H1 (cell line): Measurements from ENCODE around the gene KRTAP1-3. TPM values are rescaled to one million over a fixed set of nuclear protein-coding genes. Genes with fewer than 3 reads are reported as not detected.

ENCODE experiments used
- CTCF ChIA-PET: fragments of 300-600 bp; sonication (Branson Sonifier 250); formaldehyde crosslinking; loops from one replicate; lab custom pipeline; 2021; ENCODE audit not compliant: partially characterized antibody; lab: Charles Lee
- POLR2A ChIA-PET: fragments of 300-600 bp; sonication (Branson Sonifier 250); formaldehyde crosslinking; loops from one replicate; lab custom pipeline; 2021; ENCODE audit warnings: inconsistent platforms; ENCODE audit not compliant: partially characterized antibody; lab: Charles Lee
- DNase-seq, 2 experiments: peaks; one replicate each; pipeline versions ENCODE4 v3.0.0 to v3.0.0-alpha.2; 2010 to 2022; ENCODE audit warnings: low spot score in 2 of 2, low read depth in 1 of 2, mixed read lengths in 1 of 2
- FAIRE-seq: peaks from 2 replicates; lab custom pipeline; 2011; peaks lifted over from hg19 to GRCh38; lab: Jason Lieb, UNC
- H2AFZ ChIP-seq: 2 replicates; pipeline ENCODE4 v1.8.1; 2012; ENCODE audit warnings: low read length, inconsistent platforms
- H2AK5ac ChIP-seq: 2 replicates; pipeline ENCODE4 v1.6.1; 2013; ENCODE audit warnings: low read depth, low read length
- H2BK120ac ChIP-seq: replicated peaks from 2 replicates; pipeline ENCODE3; 2013; ENCODE audit warnings: low read depth, low read length, inconsistent platforms
- H2BK12ac ChIP-seq: 2 replicates; pipeline ENCODE4 v1.6.1; 2013; ENCODE audit warnings: low read depth, low read length
- H2BK15ac ChIP-seq: 2 replicates; pipeline ENCODE4 v1.6.1; 2013; ENCODE audit warnings: low read length
- H2BK20ac ChIP-seq: 2 replicates; pipeline ENCODE4 v1.6.1; 2013; ENCODE audit warnings: low read length
- H2BK5ac ChIP-seq: 2 replicates; pipeline ENCODE4 v1.6.1; 2013; ENCODE audit warnings: low read depth, low read length
- H3K14ac ChIP-seq: 2 replicates; pipeline ENCODE4 v1.6.1; 2013; ENCODE audit warnings: inconsistent platforms; ENCODE audit not compliant: insufficient read length
- H3K18ac ChIP-seq: 2 replicates; pipeline ENCODE4 v1.6.1; 2013; ENCODE audit warnings: low read length; ENCODE audit errors: extremely low read depth
- H3K23ac ChIP-seq: 2 replicates; pipeline ENCODE4 v1.6.1; 2013; ENCODE audit warnings: inconsistent platforms; ENCODE audit not compliant: insufficient read length
- H3K23me2 ChIP-seq: 2 replicates; pipeline ENCODE4 v1.6.1; 2013; ENCODE audit warnings: low read depth, low read length
- H3K27ac ChIP-seq: 2 replicates; pipeline ENCODE4 v1.6.1; 2011; ENCODE audit warnings: low read depth, low read length, inconsistent platforms
- H3K27me3 ChIP-seq, 4 experiments: replicated peaks in 1 of 4; 1 replicate in 1 of 4; 2 replicates in 3 of 4; pipeline versions ENCODE4 v1.6.1 to v1.8.1; 2011 to 2013; ENCODE audit warnings: low read length in 3 of 4, mild to moderate bottlenecking in 3 of 4, inconsistent platforms in 2 of 4, mixed read lengths in 2 of 4, moderate library complexity in 1 of 4; ENCODE audit not compliant: control insufficient read depth in 3 of 4, insufficient read depth in 3 of 4; ENCODE audit errors: extremely low read depth in 1 of 4
- H3K36me3 ChIP-seq, 4 experiments: 2 replicates each; pipeline versions ENCODE4 v1.6.1 to v1.8.1; 2011 to 2013; ENCODE audit warnings: mild to moderate bottlenecking in 4 of 4, low read length in 3 of 4, moderate library complexity in 2 of 4, control low read depth in 1 of 4, inconsistent platforms in 1 of 4; ENCODE audit not compliant: insufficient read depth in 4 of 4, control insufficient read depth in 2 of 4
- H3K4ac ChIP-seq: replicated peaks from 2 replicates; pipeline ENCODE3; 2013; ENCODE audit warnings: low read length, low read depth, mixed read lengths, inconsistent platforms; ENCODE audit not compliant: insufficient read length
- H3K4me1 ChIP-seq, 4 experiments: replicated peaks in 1 of 4; 1 replicate in 1 of 4; 2 replicates in 3 of 4; pipeline versions ENCODE4 v1.6.1 to v1.8.1; 2011 to 2013; ENCODE audit warnings: low read length in 3 of 4, inconsistent platforms in 2 of 4, mixed read lengths in 1 of 4; ENCODE audit not compliant: insufficient read depth in 4 of 4, control insufficient read depth in 3 of 4
- H3K4me2 ChIP-seq, 2 experiments: 2 replicates each; pipeline versions ENCODE4 v1.6.1 to v1.8.1; 2011 to 2013; ENCODE audit warnings: low read depth in 2 of 2, low read length in 2 of 2, control low read depth in 1 of 2, inconsistent platforms in 1 of 2, mild to moderate bottlenecking in 1 of 2; ENCODE audit not compliant: insufficient read depth in 1 of 2
- H3K4me3 ChIP-seq, 4 experiments: fragments of 200-600, 300-600 bp in 1 of 4; sonication (generic), shearing (Covaris generic), sonication (Bioruptor Twin) in 1 of 4; 2 replicates each; pipeline versions ENCODE4 v1.5.1 to v1.8.1; 2011 to 2016; ENCODE audit warnings: low read length in 4 of 4, low read depth in 3 of 4, control low read depth in 2 of 4, inconsistent platforms in 2 of 4, mild to moderate bottlenecking in 2 of 4, mixed read lengths in 1 of 4, moderate library complexity in 1 of 4; ENCODE audit not compliant: insufficient read depth in 2 of 4; ENCODE audit errors: extremely low read depth in 1 of 4
- H3K56ac ChIP-seq: replicated peaks from 2 replicates; pipeline ENCODE3; 2013; ENCODE audit warnings: low read depth, mild to moderate bottlenecking, mixed read lengths, low read length, inconsistent platforms; ENCODE audit not compliant: insufficient read length
- H3K79me1 ChIP-seq: 2 replicates; pipeline ENCODE4 v1.6.1; 2013; ENCODE audit warnings: low read depth, low read length, control low read depth
- H3K79me2 ChIP-seq, 2 experiments: 2 replicates each; pipeline versions ENCODE4 v1.6.1 to v1.8.1; 2012 to 2013; ENCODE audit warnings: low read length in 2 of 2, mild to moderate bottlenecking in 2 of 2, inconsistent platforms in 1 of 2; ENCODE audit not compliant: insufficient read depth in 2 of 2, control insufficient read depth in 1 of 2
- H3K9ac ChIP-seq, 4 experiments: replicated peaks in 1 of 4; 1 replicate in 1 of 4; 2 replicates in 3 of 4; pipeline versions ENCODE4 v1.6.1 to v1.8.1; 2011 to 2013; ENCODE audit warnings: low read depth in 3 of 4, low read length in 3 of 4, control low read depth in 2 of 4, mild to moderate bottlenecking in 2 of 4, moderate library complexity in 2 of 4, inconsistent platforms in 1 of 4; ENCODE audit errors: extremely low read depth in 1 of 4
- H3K9me3 ChIP-seq, 2 experiments: 2 replicates each; pipeline versions ENCODE4 v1.6.1 to v1.8.1; 2012 to 2013; ENCODE audit warnings: mild to moderate bottlenecking in 2 of 2, moderate library complexity in 2 of 2, control low read depth in 1 of 2, inconsistent platforms in 1 of 2, low read depth in 1 of 2, low read length in 1 of 2, mixed read lengths in 1 of 2; ENCODE audit not compliant: insufficient read depth in 2 of 2
- H4K20me1 ChIP-seq, 2 experiments: replicated peaks in 1 of 2; 2 replicates each; pipeline versions ENCODE3 to v1.8.1; 2011 to 2013; ENCODE audit warnings: inconsistent platforms in 2 of 2, low read length in 2 of 2, mild to moderate bottlenecking in 1 of 2; ENCODE audit not compliant: insufficient read depth in 2 of 2, control insufficient read depth in 1 of 2
- H4K5ac ChIP-seq: 2 replicates; pipeline ENCODE4 v1.6.1; 2013; ENCODE audit warnings: low read length, low read depth, mixed read lengths, inconsistent platforms; ENCODE audit not compliant: insufficient read length
- H4K8ac ChIP-seq: 2 replicates; pipeline ENCODE4 v1.8.0; 2013; ENCODE audit warnings: mild to moderate bottlenecking, moderate library complexity, low read length, inconsistent platforms; ENCODE audit not compliant: insufficient read depth; ENCODE audit errors: extremely low read depth
- H4K91ac ChIP-seq: replicated peaks from 2 replicates; pipeline ENCODE3; 2013; ENCODE audit warnings: low read length, mixed read lengths, inconsistent platforms; ENCODE audit not compliant: insufficient read length
- BCL11A ChIP-seq, 2 experiments: IDR thresholded peaks; one replicate each; pipeline ENCODE4 v1.6.1; 2011; ENCODE audit warnings: low read depth in 2 of 2, low read length in 2 of 2, mild to moderate bottlenecking in 2 of 2
- CTBP2 ChIP-seq: IDR thresholded peaks from 2 replicates; pipeline ENCODE4 v1.7.0; 2011; ENCODE audit warnings: borderline replicate concordance, mild to moderate bottlenecking, moderate library complexity, mixed read lengths, low read length; ENCODE audit not compliant: insufficient read depth, insufficient read length
- EP300 ChIP-seq, 2 experiments: IDR thresholded peaks; 1 replicate in 1 of 2; 2 replicates in 1 of 2; pipeline ENCODE4 v1.6.1; 2011 to 2012; ENCODE audit warnings: low read depth in 2 of 2, low read length in 2 of 2, mild to moderate bottlenecking in 2 of 2, borderline replicate concordance in 1 of 2, inconsistent platforms in 1 of 2, moderate library complexity in 1 of 2
- EZH2 ChIP-seq: fragments of 200-600 bp; sonication (generic); IDR thresholded peaks from 2 replicates; pipeline ENCODE4 v1.7.1; 2012; ENCODE audit warnings: low read depth, mild to moderate bottlenecking, moderate library complexity, low read length, inconsistent platforms; ENCODE audit not compliant: severe bottlenecking
- FOSL1 ChIP-seq: IDR thresholded peaks from 2 replicates; pipeline ENCODE4 v1.6.1; 2011; ENCODE audit warnings: mild to moderate bottlenecking, low read depth, low read length, moderate library complexity; ENCODE audit not compliant: insufficient read depth
- KDM1A ChIP-seq: fragments of 200-600, 300-600 bp; sonication (generic); IDR thresholded peaks from 2 replicates; pipeline ENCODE4 v1.7.1; 2016; ENCODE audit warnings: mild to moderate bottlenecking, low read length, borderline replicate concordance
- KDM4A ChIP-seq: IDR thresholded peaks from one replicate; pipeline ENCODE4 v1.7.1; 2012; ENCODE audit warnings: low read depth, mild to moderate bottlenecking, moderate library complexity, low read length, inconsistent platforms; ENCODE audit not compliant: severe bottlenecking
- KDM5A ChIP-seq: fragments of 200-600 bp; IDR thresholded peaks from 2 replicates; pipeline ENCODE4 v1.7.1; 2012; ENCODE audit warnings: mild to moderate bottlenecking, low read length, inconsistent platforms, mixed read lengths
- POLR2AphosphoS5 ChIP-seq: IDR thresholded peaks from 2 replicates; pipeline ENCODE4 v1.6.1; 2011; ENCODE audit warnings: low read depth, low read length
- RBBP5 ChIP-seq: IDR thresholded peaks from 2 replicates; pipeline ENCODE4 v1.7.1; 2012; ENCODE audit warnings: low read depth, mild to moderate bottlenecking, inconsistent platforms, low read length, moderate library complexity, borderline replicate concordance
- SAP30 ChIP-seq: fragments of 300-600 bp; sonication (generic); IDR thresholded peaks from 2 replicates; pipeline ENCODE4 v1.7.1; 2012; ENCODE audit warnings: low read length, moderate library complexity, mild to moderate bottlenecking, inconsistent platforms; ENCODE audit not compliant: insufficient read depth, insufficient replicate concordance
- SUZ12 ChIP-seq: fragments of 200-600 bp; sonication (generic); IDR thresholded peaks from 2 replicates; pipeline ENCODE4 v1.6.1; 2012; ENCODE audit warnings: mild to moderate bottlenecking, inconsistent platforms, low read length, moderate library complexity, mixed read lengths
- TBP ChIP-seq: IDR thresholded peaks from 2 replicates; pipeline ENCODE4 v1.6.1; 2011; ENCODE audit warnings: low read depth, low read length, improper control_type of control experiment
- ZNF274 ChIP-seq: IDR thresholded peaks from 2 replicates; pipeline ENCODE4 v1.7.0; 2012; ENCODE audit warnings: low read length, borderline replicate concordance; ENCODE audit errors: extremely low read depth
- WGBS, 2 experiments: shearing (Covaris generic) in 1 of 2; methylation state at CpG; one replicate each; pipeline versions ENCODE4 v1.1.6 to v1.1.7; 2013 to 2015; ENCODE audit warnings: low lambda C conversion rate in 2 of 2, mixed read lengths in 2 of 2, inconsistent platforms in 1 of 2, low coverage in 1 of 2, missing lambda C conversion rate in 1 of 2; ENCODE audit not compliant: insufficient replicate concordance in 2 of 2, insufficient coverage in 1 of 2, insufficient read length in 1 of 2; ENCODE audit errors: extremely low coverage in 1 of 2, missing lambda C conversion rate in 1 of 2; 5-methylcytosine and 5-hydroxymethylcytosine counted together
- polyA plus RNA-seq, 7 experiments: library from polyadenylated mRNA; depleted of rRNA in 3 of 7; stranded (reverse) in 5 of 7; unstranded in 2 of 7; fragments of >200 nt in 5 of 7; fragments of 200-250 nt in 2 of 7; gene quantifications; 1 replicate in 5 of 7; 2 replicates in 1 of 7; 4 replicates in 1 of 7; pipeline versions ENCODE4 v1.2.1 to v1.2.3, GENCODE V29; 2011 to 2013; ENCODE audit warnings: missing spikeins in 2 of 7, mixed read lengths in 2 of 7
- total RNA-seq: library from RNA; stranded (reverse); fragmentation: NEBNext Ultra II Directional; extraction: Animal tissue kit (Norgen Biotek cat#: 25700); gene quantifications from 2 replicates; pipeline ENCODE4 v1.2.1, GENCODE V29; 2021

KRTAP1-3 gene
- total and polyA plus RNA-seq, 2 of the 8 experiments (the other 6 are each of a cell fraction or from before 2014, with no cell fraction given), result not detected

- Histone ChIP-seq H3K9me3 (no peaks in the 10 kb centered on the region), H4K5ac (no peak overlapping the region), H2BK15ac (no peak overlapping the region), H3K56ac (no peak overlapping the region), H2BK12ac (no peak overlapping the region), H3K4me1 (no peaks in the 10 kb centered on the region), H3K79me1 (no peaks in the 10 kb centered on the region), H4K91ac (no peak overlapping the region), H3K36me3 (no peaks in the 10 kb centered on the region), H3K79me2 (no peaks in the 10 kb centered on the region), H3K27ac (no peak overlapping the region), H3K23ac (no peak overlapping the region), H2BK120ac (no peak overlapping the region), H3K23me2 (no peaks in the 10 kb centered on the region), H3K9ac (no peak overlapping the region), H2BK20ac (no peak overlapping the region), H3K4me3 (no peak overlapping the region), H2AK5ac (no peak overlapping the region), H3K4ac (no peak overlapping the region), H3K27me3 (no peaks in the 10 kb centered on the region; a peak in 1 of 7 replicates), H2AFZ (no peak overlapping the region), H4K8ac (no peak overlapping the region), H3K14ac (no peak overlapping the region), H4K20me1 (no peaks in the 10 kb centered on the region), H2BK5ac (no peak overlapping the region), H3K18ac (no peak overlapping the region), H3K4me2 (no peak overlapping the region)
- FAIRE-seq, result no peak
- CTCF ChIA-PET, result interaction anchor here (0.7 kb wide), 1 partner anchor 152 kb away, joined by 3 read pairs; no protein-coding TSS in a partner anchor
- POLR2A ChIA-PET, result no interaction called here
- DNase-seq, result no peak
- WGBS, 2 experiments, result 84% methylated on average over 7 of the region's 7 CpGs; no CpG with 5 or more reads in 1 of the 2 experiments
- no peak for TF ChIP-seq EP300 (IDR thresholded peaks at IDR 0.05; ENCODE audit: borderline replicate concordance in 1 of 2, low read depth in 2 of 2, low read length in 2 of 2)
- TF ChIP-seq ZNF274, result no peak
- no peak for TF ChIP-seq POLR2AphosphoS5
- no peak for TF ChIP-seq EZH2
- TF ChIP-seq KDM1A, result no peak
- no peak for TF ChIP-seq CTBP2
- TF ChIP-seq FOSL1, result no peak
- no peak for TF ChIP-seq RBBP5
- no peak for TF ChIP-seq BCL11A (IDR thresholded peaks at IDR 0.05; ENCODE audit: low read depth in 2 of 2, low read length in 2 of 2)
- TF ChIP-seq TBP, result no peak
- no peak for TF ChIP-seq KDM5A
- TF ChIP-seq SUZ12, result no peak
- TF ChIP-seq SAP30, result no peak
- TF ChIP-seq KDM4A, result no peak
These were observed 19.2 kb downstream of the KRTAP1-3 start for GRCh38 chr17:41015454-41015853.
